Measurements from ENCODE around the gene SENP6.

- TF ChIP-seq CTCF (IDR thresholded peaks at IDR 0.05 in 8 of 11, conservative IDR thresholded peaks at IDR 0.05 in 3 of 11) (no peak), POLR2A (IDR thresholded peaks at IDR 0.05) (no peak), POLR2AphosphoS5 (IDR thresholded peaks at IDR 0.05) (no peak)
Measured at GRCh38 chr6:75579951-75580350, 21.7 kb upstream of the SENP6 start.
